AML-193 (cell line): ENCODE measurements around the gene NCAN.
"Not testable (repeated sequence)": the region's sequence is repeated elsewhere in the genome, so short reads cannot be mapped to it uniquely, and the experiment has no call there.

Experiments
- DNase-seq, 2 experiments: peaks; one replicate each; lab custom pipeline; 2025; lab: John Stamatoyannopoulos, UW

Gene NCAN

GRCh38 chr19:19193926-19194325 lies 17.8 kb upstream of the NCAN start:
- DNase-seq = no peak

DNA sequence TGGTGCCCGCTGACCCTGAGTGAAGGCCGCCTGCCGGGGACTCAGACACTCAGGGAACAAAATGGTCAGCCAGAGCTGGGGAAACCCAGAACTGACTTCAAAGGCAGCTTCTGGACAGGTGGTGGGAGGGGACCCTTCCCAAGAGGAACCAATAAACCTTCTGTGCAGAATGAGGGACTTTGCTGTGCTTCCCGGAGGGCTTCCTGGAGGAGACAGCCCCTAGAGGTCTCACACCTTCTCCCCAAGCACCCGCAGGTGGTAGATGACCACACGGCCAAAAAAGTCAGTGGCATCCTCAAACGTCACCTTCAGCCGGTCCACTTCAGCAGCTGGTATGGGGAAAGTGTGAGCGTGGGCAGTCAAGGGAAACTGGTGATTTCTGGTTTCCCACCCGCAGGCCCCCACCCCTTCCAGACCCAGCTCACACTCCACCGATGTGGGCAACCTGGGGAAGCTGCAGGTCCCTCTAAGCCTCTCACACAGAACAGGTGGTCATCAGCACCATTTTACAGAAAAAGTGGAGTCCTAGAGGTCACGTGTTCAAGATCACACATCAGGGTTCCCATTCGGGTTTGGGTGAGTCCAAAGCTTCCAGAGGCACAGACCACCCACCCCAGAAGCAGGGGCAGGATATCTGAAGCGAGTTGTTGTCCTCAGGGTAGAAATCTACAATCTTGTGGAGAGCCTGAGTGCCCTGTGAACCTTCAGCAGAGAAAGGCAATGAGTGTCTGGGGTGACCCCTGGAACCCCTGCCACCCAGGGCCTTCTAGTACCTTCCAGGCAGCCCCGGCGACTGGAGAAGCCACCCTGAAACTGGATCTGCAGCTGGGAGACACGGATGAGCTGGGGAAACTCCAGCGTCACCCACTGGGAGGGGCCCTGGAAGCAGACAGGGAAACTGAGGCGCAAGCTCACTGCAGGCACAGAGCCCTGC lies 9.8 kb upstream of the NCAN start:
- no peak for DNase-seq

DNA sequence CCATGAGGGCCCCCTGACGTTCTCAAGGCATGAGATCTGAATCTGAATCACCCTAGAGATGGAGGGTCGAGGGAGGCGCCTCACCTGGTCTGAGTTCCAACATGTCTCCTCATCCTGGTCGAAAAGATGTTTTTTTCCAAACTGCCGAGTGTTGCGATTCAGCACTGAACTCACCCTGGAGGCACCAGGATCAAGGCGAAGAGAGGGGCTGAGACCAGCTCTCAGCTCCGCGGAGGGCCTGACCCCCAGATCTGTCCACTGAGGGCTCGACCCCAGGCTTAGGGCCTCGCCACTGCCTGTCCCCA lies 9.1 kb upstream of the NCAN start:
- no peak for DNase-seq

GRCh38 chr19:19203012-19203856 lies 8.5 kb upstream of the NCAN start, which contains the start of gene NR2C2AP:
Gene NR2C2AP, minus strand, starts transcription at chr19:19203414. Its CDS starts 354 bp downstream, at chr19:19203060.
- DNase-seq = peak; percentile 86 to 91

DNA sequence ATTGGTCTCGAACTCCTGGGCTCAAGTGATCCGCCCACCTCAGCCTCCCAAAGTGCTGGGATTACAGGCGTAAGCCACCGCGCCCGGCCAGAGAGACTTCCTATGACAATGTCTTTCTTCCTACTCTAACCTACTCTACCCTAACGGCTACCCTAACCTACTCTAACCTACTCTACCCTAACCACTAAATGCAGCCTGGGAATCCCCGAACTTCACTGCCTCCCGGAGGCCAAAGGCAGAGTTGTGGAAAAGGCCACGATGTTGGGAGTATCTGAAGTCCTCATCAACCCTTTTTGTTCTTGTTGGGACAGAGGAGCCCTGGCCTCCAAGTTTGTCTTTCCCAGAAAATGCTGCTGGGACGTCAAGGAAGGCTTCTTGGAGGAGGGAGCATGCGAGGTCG lies 7.6 kb upstream of the NCAN start:
- no peak for DNase-seq

DNA sequence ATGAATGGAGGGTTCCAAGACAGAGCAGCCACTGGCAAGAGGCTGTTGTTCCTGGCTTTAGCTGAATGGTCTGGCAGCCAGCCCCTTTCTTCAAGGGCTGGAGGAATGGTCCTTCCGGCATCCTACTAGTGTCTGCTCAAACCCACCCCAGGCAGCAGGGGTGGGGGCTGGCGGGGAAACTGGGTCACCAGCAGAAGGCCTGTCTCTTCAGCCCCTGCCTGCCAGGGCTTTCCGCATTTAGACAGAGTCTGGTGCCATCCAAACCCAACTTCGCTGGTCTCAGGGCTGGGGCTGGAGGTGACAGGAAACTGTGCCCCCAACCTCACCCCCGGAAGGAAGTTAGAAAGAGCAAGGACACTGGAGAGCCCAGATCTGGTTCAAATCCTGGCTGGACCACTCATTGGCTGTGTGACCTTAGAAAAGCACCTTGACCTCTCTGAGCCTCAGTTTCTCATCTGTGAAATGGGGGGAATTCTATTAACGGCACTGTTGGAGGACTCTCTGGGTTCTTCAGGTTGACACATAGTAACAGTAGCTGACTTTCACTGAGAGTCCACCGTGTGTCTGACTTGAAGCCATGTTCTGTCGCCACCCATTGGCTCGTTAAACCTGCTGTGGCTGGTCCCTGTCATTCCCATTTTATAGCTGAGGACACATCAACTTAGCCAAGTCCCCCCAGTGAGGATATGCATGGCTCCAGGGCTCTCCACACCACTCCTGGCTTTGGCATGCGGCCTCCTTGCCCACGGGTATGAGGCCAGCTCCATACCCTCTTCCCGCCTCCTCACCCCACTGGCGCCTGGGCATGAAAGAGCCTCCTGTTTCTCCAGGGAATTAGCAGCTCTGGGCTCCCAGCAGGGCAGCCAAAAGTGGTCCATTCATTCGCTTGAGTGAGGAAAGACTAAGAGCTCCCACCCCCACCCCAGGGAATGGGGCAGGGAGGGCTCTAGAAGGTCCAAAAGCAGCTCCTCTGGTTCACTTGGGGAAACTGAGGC lies 6.0 kb upstream of the NCAN start:
- no peak for DNase-seq

- DNase-seq = no peak
These were observed 4.8 kb upstream of the NCAN start for GRCh38 chr19:19206938-19207337.

GRCh38 chr19:19207637-19208572 lies 3.9 kb upstream of the NCAN start:
- no peak for DNase-seq

DNA sequence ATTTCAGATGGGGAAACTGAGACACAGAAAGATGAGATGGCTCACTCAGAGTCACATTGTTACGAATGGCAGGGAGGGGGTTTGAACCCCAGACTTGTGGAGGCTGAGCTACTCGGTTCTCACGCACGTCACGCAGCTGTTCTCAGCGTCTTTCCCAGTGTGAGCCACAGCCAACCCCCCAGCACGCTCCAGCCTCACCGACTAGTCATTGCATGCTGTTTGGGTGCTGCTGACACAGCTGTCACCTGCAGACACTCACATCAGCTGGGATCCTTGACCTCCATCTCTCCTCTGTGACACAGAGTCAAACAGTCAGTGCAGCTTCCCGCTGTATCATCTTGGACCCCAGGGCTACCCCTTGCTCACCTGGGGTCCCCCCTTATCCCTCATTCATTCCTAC lies 2.4 kb upstream of the NCAN start:
- DNase-seq = no peak

- DNase-seq = no peak
These were observed 1.2 kb downstream of the NCAN start for GRCh38 chr19:19212916-19213315.

DNA sequence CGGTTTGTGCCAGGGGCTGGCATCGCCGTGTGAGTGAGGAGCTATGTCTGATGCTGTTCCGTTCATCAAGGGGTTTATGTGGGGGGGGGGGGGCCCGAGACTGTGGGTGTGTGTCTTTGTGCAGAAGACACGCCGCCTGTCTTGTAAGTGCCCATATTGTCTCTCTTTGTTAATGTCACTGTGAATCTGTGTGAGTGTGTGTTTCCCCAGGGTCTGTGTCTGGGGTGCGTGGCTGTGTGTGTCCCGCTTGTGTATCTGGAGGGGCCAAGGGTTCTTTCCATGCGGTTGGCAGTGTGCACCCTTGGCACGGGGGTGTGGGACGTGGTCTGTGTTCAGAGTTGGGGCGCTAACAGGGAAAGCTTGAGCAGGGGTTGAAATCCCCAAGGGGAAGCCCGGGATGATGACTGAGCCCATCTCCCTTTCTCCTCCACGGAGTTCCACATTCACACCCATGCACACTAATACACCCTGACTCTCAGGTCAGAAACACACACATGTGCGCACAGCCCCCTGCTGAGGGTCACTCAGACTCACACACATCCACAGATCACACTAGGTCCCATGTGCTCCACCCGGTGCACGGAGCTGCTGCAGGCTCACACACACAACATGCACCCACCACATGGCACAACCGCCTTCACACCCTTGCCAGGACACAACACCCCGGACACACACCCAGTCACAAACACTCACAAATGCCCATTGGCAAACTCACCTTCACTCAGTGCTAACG lies 1.8 kb downstream of the NCAN start:
- no peak for DNase-seq

- no peak for DNase-seq
These were observed 2.4 kb downstream of the NCAN start for GRCh38 chr19:19214159-19214490.

DNA sequence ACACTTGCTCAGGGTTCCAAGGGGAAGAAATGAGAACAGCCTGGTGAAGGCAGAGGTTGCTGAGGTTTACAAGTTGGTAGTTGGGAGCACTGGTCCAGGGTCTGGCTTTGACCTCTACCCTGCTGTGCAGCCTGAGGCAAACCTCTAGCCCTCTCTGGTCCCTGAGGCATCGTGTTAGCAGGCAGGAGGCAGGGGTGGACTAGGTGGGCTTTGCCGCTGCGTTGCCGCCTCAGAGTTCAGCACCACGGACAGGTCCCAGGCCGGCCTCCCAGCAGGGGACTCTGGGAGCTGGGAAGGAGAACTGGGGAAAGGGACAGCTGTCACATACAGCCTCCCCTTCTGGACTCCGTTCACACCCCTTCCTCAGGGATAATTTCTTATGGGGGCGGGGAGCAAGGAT lies 3.1 kb downstream of the NCAN start:
- no peak for DNase-seq

DNA sequence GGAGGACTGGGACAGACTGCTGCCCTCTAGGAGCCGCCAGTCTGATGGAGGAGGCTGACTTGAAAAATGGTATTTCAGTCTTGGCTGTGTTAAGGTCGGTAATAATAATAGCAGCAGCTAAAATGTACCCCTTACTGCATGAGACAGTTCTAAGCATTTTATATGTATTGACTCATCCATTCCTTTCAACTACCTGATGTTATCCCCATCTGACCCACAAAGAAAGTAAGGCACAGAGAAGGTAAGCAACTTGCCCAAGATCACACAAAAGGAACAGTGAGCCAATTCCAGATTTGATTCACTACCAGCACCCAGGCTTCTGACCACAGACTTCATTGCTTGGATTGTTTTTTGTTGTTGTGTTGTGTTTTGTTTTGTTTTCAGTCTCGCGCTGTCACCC lies 4.0 kb downstream of the NCAN start:
- DNase-seq = no peak

DNA sequence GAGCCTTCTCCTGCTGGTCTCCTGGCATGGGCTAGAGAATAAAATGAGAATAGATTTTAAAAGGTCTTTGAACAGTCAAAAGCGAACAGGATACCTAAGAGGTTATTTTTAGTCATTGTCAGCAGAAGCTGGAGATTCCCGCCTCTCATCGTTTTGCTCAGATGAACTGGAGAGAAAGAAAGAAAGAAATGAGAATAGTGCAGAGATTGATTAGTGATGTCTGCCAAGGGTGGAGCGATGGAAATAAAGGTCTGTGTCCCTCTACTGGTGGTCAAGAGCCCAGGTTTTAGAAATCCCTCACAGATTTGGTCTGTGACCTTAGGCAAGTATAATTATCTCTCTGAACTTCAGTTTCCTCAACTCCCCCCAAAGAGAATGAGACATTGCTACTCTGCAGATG lies 5.3 kb downstream of the NCAN start:
- no peak for DNase-seq

DNA sequence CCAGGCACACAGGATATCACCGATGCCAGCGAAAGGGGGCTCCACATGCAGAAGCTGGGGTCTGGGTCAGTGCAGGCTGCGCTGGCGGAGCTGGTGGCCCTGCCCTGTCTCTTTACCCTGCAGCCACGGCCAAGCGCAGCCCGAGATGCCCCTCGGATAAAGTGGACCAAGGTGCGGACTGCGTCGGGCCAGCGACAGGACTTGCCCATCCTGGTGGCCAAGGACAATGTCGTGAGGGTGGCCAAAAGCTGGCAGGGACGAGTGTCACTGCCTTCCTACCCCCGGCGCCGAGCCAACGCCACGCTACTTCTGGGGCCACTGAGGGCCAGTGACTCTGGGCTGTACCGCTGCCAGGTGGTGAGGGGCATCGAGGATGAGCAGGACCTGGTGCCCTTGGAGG lies 7.2 kb downstream of the NCAN start:
- no peak for DNase-seq

DNA sequence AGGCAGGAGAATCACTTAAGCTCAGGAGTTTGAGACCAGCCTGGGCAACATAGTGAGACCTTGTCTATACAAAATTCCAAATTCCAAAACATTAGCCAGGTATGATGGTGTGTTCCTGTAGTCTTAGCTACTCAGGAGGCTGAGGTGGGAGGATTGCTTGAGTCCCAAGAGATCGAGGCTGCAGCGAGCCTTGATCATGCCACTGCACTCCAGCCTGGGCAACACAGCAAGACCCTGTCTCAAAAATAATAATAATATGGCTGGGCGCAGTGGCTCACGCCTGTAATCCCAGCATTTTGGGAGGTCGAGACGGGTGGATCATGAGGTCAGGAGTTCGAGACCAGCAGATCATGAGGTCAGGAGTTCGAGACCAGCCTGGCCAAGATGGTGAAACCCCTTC lies 9.2 kb downstream of the NCAN start:
- not testable (repeated sequence) for DNase-seq

- DNase-seq = no peak
These were observed 11.3 kb downstream of the NCAN start for GRCh38 chr19:19223060-19223459.

GRCh38 chr19:19223636-19224035 lies 11.9 kb downstream of the NCAN start:
- DNase-seq = no peak

DNA sequence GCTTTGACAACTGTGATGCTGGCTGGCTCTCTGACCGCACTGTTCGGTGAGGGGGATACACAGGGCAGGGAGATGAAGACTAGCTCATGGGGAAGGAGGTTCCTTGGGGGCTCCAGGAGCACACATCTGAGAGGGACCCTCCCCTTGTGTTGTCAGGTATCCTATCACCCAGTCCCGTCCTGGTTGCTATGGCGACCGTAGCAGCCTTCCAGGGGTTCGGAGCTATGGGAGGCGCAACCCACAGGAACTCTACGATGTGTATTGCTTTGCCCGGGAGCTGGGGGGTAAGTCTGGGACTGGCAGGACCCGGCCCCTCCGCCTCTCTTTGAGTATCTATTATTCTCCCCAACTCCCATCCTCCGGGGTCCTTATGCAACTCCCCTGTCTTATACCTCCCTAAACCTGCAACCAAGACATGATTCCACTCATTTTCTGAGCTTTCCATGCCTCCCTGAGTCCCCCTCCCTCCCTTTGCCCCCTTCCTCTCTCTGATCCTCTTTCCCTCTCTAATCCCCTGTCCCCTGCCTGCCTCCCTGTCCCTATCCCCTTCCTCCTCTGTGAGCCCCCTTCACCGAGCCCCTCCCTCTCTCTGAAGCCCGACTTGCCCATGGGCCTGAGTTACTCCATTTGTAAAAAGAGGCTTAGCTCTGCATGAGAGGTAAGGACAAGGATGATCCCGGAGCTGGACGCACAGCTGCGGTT lies 12.5 kb downstream of the NCAN start:
- no peak for DNase-seq
